ENCODE results near the gene ST7.

GRCh38 chr7:117122536-117122935 lies 169.2 kb downstream of the ST7 start:
- TF ChIP-seq CTCF (IDR thresholded peaks at IDR 0.05) (no peak), EZH2 (IDR thresholded peaks at IDR 0.05; ENCODE audit: borderline replicate concordance, insufficient read depth, low read depth, low read length, poor library complexity, severe bottlenecking) (no peak)
